GM18909 (cell line): ENCODE results near the gene ZNRF1.
A peak's percentile ranks its signal among the peaks of the same experiment; 100 is the strongest.
"Not testable (repeated sequence)": the region's sequence is repeated elsewhere in the genome, so short reads cannot be mapped to it uniquely, and the experiment has no call there.

ENCODE experiments used
- ATAC-seq: cut with Tn5 transposase; IDR thresholded peaks from one replicate; pipeline ENCODE4 v1.9.1; 2021; ENCODE audit warnings: mild to moderate bottlenecking; ENCODE audit not compliant: unreplicated experiment, poor library complexity

Gene ZNRF1

DNA sequence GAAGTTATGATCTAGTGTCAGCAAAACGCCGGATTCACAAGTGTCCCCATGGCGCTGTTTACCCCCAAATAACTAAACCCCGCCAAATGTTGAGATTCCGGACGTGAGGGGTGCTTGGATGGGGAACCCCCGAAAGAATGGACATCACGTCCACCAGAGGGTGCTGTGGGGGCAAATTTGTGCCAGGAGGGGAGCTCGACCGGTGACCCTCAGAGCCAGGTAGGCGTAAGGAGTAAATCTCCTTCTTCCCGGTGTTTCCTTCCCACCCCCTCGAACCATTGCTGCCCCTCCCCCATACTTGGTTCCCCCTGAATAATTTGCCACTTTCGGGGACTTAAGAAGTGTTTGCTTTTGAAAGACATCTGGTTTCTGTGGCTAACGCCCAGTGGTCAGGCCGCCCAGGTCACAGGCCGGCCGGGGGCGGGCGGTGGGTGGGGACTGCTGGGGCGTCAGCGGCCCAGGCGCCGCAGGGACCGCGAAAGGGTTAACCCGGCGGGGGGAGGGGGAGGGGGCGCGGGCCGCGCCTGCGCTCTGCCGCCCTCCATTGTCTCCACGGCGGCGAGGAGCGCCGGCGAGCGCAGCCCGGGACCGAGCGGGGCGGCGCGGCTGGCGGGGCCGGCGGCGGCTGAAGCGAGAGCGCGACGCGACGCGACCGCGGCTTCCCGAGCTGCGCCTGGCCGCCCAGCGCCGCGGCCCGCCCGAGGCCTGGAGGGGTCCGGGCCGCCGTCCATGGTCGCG, at the start of gene ZNRF1:
Gene ZNRF1, plus strand, starts transcription at position 544 of the 738 bp plus-strand sequence. CDS start 648 bp downstream, outside the sequence.
- peak; percentile 66 for ATAC-seq

DNA sequence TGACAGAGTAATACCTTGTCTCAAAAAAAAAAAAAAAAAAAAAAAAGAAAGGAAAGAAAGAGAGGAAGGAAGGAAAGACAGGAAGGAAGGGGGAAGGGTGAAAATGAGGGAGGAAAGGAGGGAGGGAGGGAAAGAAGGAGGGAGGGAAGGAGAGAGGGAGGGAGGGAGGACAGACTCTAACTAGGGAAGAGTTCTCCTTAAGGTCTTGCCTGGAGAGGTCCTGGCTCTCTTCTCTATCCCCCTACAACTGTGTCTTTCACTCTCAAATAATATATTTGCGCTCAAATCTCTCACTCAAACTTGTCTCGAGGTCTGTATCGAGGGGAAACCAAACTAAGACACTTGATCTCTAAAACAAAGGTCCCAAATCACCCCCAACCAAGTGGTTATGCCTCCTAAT, 49.5 kb upstream of the ZNRF1 start:
- ATAC-seq, result no peak

DNA sequence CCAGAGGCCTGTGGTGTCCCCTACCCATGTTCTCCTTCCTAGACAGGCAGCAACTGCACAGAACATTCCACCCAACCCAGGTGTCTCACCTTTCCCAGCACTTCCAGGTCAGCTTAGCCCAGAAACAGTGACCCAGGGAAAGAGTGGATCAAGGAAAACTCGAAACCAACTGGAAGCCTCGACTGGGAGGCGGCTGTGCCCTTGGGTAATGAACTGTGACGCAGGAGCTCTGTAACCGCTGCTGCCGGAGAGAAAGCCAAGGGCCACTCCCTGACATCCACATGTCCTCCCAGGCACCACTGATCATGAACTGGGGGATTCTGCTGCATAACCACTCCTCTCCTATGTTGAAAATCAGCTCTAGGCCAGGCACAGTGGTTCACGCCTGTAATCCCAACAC, 48.3 kb upstream of the ZNRF1 start:
- ATAC-seq, result no peak

DNA sequence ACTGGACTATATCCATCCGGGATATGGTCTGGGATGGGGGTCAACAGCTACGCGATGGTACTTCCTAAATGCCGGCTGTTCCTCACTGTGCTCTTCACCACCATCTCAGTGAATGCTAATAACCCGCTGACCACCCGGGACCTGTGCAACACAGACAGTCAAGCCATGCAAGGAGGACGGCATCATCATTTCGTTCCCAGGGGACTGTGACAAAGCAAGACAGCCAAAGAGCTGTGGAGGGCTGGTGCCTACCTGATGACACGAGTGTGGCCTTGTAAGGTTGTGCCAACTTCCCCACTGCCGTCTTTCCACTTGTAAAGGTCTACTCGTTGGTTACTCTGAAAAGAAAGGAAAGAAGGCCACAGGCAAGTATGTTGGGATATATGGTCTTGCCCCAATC, 47.6 kb upstream of the ZNRF1 start:
- ATAC-seq, result no peak

DNA sequence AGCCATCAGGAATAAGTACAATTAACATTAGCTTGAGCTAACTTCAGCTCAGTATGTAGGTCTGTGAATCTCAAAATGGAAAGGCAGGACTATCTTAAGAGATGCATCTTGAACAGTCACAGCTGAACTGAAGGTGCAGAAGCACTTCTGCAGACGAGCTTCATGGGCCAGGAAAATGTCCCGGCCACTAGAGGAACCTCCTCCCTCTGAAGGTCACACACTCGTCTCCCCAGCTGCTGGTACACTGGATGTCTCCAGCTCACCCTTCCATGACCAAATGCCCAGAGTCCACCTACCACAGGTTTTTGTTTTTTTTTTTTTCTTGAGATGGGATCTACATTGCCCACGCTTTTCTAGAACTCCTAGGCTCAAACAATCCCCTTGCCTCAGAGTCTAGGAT, 47.1 kb upstream of the ZNRF1 start:
- no peak for ATAC-seq

DNA sequence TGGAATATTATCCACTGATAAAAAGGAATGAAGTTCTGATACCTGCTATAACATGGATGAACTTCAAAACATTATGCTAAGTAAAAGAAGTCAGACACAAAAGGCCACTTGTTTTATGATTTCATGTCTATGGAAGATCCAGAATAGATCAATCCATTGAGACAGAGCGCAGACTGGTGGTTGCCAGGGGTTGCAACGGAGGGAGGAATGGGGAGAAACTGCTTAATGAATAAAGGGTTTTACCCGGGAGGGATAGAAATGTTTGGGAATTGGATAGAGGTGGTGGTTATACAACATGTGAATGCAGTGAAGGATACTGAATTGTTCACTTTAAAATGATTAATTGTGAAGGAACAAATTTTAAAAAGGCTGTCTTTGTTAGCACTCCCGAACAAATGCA, 44.1 kb upstream of the ZNRF1 start:
- no peak for ATAC-seq

DNA sequence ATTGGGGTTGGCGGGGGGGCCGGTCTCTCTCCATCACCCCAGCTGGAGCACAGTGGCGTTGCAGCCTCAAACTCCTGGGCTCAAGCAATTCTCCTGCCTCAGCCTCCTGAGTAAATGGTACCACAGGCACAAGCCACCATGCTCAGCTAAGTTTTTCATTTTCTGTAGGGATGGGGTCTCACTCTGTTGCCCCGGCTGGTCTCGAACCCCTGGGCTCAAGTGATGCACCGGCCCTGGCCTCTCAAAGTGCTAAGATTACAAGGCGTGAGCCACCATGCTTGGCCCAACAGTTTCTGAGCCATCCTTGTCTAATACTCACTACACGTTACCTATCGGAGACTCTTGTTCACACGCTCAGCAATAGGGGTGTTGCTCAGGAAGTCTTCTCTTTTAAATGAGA, 25.5 kb upstream of the ZNRF1 start:
- no peak for ATAC-seq

DNA sequence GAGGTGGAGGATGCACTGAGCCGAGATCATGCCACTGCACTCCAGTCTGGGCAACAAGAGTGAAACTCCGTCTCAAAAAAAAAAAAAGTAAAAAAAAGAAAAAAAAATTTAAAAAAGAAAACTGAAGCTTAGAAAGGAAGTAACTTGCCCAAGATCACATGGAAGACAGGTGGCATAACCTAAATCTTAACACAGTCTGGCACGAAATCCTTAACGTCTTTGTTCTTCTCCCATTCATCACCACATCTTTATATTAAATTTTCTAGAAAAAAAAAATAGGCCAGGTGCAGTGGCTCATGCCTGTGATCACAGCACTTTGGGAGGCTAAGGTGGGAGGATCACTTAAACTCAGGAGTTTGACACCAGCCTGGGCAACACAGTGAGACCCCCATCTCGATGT, 23.2 kb upstream of the ZNRF1 start:
- ATAC-seq, result no peak

DNA sequence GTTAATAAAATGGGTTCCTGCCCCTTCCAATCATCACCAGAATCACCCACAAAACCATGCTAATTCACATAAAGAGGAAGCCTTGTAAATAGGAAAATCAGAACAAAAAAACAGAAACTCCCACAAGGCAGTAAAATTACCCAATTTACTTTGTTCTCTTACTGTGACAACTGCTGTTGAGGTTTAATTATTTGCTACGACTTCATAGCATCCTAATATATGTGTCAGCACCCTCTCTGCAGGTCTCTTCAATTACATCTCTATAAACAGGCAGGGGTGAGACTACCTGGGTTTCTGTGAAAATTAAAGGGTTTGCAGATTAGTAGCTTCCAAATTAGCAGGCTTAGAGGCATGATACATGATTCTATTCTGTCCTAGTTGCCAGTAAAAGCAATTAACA, 16.6 kb upstream of the ZNRF1 start:
- no peak for ATAC-seq

DNA sequence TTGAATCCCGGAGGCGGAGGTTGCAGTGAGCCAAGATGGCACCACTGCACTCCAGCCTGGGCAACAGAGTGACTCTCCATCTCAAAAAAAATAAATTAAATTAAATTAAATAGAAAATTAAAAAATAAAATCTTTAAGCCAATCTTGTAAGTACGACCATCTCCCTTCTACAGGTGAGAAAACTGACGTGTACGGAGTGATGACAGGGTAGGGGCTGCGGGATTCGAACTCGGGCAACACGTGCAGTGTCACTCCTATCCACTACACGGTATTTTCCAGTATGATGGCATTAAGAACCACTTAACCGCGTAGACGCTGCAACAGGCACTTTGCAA, 14.7 kb upstream of the ZNRF1 start:
- no peak for ATAC-seq

DNA sequence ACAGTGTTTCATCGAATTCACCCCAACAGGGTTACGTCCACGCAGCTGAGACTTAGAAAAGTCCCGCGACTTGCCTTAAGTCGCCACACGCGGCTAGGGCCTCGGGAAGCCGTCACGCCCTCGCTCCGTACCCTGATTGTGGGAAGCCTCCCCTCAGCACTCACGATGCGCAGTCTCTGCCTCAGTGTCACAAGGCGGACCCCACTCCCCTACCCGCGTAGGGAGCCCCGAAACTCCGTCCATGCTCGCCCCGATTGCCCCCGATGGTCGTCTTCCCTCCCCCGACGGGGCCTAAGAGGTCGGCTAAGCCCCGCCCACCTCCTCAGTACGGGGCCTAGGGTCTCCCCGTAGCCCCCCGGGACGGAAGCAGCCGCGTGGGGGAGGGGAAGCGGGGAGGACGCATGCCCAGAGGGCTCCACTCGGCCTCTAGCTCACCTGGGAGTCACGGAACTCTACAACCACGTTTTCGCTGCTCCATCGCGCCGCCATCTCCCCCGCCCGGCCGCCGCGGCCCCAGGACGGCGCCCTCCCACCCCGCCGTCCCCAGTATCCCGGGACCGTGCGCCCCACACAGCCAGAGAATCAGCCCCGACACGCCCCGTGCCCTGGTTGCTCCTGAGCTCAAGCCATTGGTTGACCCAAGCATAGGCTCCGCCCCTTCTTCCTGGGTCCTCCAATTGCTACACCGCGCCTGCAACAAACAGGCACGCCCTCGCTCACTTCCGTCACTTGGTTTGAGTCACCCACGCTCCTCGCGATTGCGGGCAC, 14.1 kb upstream of the ZNRF1 start, which contains the start of gene WDR59:
Gene WDR59, minus strand, starts transcription at position 595 of the 768 bp plus-strand sequence. Its CDS starts 106 bp downstream, at position 489.
- peak; percentile 99 for ATAC-seq

DNA sequence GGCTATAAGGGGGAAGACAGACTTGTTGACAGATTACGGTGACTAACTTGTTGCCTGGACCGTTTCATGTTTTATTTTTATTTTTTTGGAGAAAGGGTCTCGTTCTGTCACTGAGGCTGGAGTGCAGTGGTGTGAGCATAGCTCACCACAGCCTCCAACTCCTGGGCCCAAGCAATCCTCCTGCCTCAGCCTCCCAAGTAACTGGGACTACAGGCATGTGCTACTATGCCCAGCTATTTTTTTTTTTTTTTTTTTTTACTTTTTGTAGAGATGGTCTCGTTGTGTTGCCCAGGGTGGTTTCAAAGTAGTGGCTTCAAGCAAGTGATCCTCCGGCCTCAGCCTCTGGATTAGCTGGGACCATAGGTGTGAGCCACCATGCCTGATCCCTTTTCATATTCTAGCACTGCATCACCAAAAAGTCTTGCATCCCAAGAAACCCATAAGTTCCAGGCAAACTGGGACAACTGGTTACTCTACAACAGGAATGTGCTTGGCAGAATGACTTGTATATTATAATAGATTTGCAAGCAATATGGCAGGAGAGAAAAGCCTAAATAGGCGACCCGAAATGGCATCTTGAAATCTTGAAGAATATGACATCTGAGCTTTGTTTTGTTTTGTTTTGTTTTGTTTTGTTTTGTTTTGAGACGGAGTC, 11.7 kb upstream of the ZNRF1 start:
- ATAC-seq, result no peak

DNA sequence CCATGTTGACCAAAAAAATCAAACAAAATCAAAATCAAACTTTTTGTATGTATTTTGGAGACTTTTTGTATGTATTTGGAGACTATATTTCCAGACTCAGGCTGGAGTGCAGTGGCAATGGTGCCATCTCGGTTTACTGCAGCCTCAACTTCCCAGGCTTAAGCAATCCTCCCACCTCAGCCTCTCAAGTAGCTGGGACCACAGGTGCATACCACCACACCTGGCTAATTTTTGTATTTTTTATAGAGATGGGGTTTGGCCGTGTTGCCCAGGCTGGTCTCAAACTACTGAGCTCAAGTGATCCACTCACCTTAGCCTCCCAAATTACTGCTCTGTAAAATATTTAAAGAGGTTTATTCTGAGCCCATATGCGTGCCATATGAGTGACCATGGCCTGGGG, 9.0 kb upstream of the ZNRF1 start:
- ATAC-seq, result not testable (repeated sequence)

DNA sequence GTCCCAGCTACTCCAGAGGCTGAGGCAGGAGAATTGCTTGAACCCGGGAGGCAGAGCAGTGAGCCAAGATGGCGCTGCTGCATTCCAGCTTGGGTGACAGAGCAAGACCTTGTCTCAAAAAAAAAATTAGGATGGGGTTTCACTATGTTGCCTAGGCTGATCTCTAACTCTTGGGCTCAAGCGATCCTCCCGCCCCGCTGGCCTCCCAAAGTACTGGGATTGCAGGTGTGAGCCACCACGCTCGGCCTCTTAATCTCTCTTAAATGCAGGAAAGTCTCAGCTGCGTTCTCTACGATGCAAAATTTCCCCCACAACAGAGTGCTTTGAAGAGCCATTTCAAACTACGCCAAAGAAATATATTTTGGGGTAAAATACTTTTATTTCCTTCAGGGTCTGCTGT, 8.0 kb upstream of the ZNRF1 start:
- no peak for ATAC-seq

DNA sequence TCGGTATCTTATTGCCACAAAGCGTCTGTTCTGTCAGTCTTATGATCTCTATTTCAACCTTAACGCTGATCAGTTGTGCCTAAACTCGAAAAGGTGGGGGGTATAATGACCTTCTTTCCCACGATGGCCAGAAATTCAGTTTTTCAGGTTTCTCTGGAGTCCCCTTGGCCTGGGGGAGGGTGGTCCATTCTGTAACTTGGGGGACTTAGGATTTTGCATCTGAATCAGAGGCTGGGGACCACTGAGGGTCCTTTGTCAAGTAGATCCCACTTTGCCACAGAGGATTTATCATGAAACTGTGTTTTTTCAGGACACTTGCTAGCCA, 7.6 kb upstream of the ZNRF1 start:
- ATAC-seq, result no peak

DNA sequence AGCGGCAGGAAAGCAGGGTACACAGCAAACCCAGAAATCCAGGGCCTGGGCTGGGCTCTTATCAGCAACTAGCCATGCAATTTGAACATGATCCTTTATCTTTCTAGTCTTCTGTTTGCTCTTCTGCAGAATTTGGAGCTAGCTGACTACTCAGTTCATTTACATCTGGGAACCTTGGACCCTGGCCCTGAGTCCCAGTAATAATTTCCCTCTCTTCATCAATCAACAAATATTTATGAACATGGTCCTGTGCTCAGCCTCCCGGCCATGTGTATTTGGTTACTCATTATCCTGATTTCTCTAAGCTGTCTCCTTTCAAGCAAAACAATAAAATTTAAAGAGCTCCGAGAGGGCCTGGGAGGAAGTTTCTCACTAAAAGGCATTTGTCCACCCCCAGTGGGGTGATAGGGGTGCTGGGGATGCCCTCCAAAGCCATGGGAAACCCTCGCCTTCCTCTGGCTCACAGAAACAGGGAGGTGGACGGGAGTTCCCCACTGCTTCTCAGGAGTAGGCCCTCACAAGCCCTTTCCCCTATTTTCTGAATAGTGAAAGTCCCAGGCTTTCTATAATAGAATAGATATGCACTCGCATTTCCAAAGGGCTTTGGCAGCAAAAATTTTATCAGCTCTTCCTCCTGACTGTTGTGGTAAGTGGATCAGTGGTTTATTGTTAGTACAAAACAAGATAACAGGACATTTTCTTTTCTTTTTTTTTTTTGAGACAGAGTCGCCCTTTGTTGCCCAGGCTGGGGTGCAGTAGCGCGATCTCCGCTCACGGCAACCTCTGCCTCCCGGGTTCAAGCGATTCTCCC, 7.0 kb upstream of the ZNRF1 start:
- ATAC-seq, result no peak

DNA sequence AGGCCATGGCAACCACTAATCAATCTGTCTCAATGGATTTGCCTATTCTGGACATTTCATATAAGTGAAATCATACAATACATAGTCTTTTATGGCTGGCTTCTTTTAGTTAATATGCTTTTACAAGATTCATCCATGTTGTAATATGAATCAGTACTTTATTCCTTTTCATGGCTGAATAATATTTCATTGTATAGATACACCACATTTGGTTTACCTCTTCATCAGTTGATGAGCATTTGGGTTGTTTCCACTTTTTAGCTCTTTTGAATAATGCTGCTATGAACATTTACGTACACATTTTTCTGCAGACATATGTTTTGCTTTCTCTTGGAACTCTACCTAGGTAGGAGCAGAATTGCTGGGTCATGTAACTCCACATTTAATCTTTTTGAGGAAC, 2.8 kb upstream of the ZNRF1 start:
- ATAC-seq, result no peak

DNA sequence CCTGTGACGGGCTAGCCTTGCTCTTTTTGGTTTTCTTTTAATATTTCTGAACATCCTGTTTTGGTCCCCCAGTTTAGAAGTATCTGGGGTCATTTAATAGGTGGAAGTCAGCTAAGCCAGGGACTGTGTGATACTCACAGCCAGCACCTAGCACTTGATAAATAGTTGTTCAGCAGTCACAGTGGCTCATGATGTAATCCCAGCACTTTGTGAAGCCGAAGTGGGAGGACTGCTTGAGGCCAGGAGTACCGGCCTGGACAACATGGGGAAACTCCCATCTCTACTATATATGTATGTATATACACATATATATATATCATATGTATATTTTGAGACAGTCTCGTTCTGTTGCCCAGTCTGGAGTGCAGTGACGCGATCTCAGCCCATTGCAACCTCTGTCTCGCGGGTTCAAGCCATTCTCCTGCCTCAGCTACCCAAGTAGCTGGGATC, 1.8 kb upstream of the ZNRF1 start:
- no peak for ATAC-seq

DNA sequence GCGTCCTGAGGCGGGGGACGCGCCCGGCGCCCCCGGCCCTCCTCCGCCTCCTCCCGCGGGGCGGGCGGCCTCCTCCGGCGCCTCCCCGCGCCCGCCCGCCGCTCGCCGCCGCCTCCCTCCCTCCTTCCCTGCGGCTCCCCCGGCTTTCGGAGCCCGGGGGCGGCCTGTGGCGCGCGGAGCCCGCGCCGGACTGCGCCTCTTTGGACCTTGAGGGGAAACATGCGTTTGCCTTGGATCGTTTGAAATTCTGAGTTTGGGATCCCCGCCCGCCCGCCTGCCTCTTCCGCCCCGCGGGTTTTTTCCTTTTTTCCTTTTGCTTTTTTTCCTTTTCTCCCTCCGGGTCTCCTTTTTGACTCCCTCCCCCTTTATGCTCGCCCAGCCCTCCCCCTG, 390 bp downstream of the ZNRF1 start:
- ATAC-seq, result peak; percentile 38

DNA sequence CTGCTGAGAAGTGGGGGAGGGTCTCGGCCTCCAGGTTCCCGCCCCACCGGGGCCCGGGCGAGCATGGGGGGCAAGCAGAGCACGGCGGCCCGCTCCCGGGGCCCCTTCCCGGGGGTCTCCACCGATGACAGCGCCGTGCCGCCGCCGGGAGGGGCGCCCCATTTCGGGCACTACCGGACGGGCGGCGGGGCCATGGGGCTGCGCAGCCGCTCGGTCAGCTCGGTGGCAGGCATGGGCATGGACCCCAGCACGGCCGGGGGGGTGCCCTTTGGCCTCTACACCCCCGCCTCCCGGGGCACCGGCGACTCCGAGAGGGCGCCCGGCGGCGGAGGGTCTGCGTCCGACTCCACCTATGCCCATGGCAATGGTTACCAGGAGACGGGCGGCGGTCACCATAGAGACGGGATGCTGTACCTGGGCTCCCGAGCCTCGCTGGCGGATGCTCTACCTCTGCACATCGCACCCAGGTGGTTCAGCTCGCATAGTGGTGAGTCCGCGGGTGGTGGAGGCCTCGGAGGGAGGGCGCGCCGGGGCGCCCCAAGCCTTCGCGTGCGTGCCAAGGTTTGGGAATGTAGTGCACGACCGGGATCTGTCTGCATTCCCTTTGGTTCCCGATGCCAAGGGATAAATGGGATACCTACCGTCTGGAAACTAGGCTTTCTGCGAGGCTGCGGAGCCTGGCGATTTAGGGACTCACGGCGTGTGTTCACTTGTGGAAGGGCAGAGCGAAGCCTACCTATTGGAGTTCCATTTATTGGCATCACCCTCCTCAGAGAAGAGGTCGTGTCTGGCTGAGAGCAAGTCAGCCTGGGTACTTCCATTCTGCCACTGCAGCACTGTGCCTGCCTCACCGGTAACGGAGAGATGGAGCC, 1.0 kb downstream of the ZNRF1 start:
- ATAC-seq, result peak; percentile 32
